Tibial artery (tissue), 4 donors: ENCODE data around the gene EPB41L4B.

ENCODE experiments used
- DNase-seq, 2 donors: peaks; one replicate each; pipeline ENCODE4 v3.0.0-alpha.2; 2019
- H3K27ac ChIP-seq, 2 donors: fragments of 200-600 bp; sonication (generic) in 1 of 2; 1 replicate in 1 of 2; 2 replicates in 1 of 2; pipeline ENCODE4 v1.5.1; 2018 to 2019; ENCODE audit warnings: mild to moderate bottlenecking in 1 of 2
- H3K27me3 ChIP-seq, 2 donors: fragments of 200-600 bp; sonication (generic) in 1 of 2; one replicate each; pipeline versions ENCODE4 v1.5.1 to v1.6.0; 2016 to 2019
- H3K36me3 ChIP-seq, 3 donors: fragments of 200-600 bp; sonication (generic) in 2 of 3; one replicate each; pipeline ENCODE4 v1.5.1; 2016 to 2019; ENCODE audit warnings: mild to moderate bottlenecking in 2 of 3
- H3K4me1 ChIP-seq, 4 donors: fragments of 200-600 bp; sonication (generic) in 2 of 4; 1 replicate in 3 of 4; 2 replicates in 1 of 4; pipeline ENCODE4 v1.5.1; 2016 to 2019
- H3K4me3 ChIP-seq, 2 donors: fragments of 200-600 bp; sonication (generic) in 1 of 2; 1 replicate in 1 of 2; 2 replicates in 1 of 2; pipeline ENCODE4 v1.5.1; 2018 to 2019; ENCODE audit warnings: mild to moderate bottlenecking in 2 of 2
- H3K9me3 ChIP-seq, 3 donors: fragments of 200-600 bp; sonication (generic) in 1 of 3; one replicate each; pipeline ENCODE4 v1.5.1; 2016 to 2019
- CTCF ChIP-seq, 2 experiments: fragments of 200-600 bp in 1 of 2; fragments of 450-650 bp in 1 of 2; IDR thresholded peaks; one replicate each; pipeline ENCODE4 v1.5.1; 2017 to 2019; ENCODE audit warnings: antibody characterized with exemption in 2 of 2, mild to moderate bottlenecking in 1 of 2, moderate library complexity in 1 of 2
- intact Hi-C: fragments of 100-400 bp; cut with DNase I; formaldehyde crosslinking; loops from one replicate; pipeline ENCODE4 v1.15.0; 2023; ENCODE audit warnings: low total_unique reads

EPB41L4B gene

GRCh38 chr9:109278216-109278615, 42.6 kb downstream of the EPB41L4B start:
- H3K27ac ChIP-seq: no peak overlapping the region
- no peak overlapping the region for H3K4me3 ChIP-seq
- no peaks in the 10 kb centered on the region for H3K4me1 ChIP-seq
- intact Hi-C loops: loop anchor here (10.0 kb wide), 1 partner anchor 1503 kb away; no protein-coding TSS in a partner anchor
- no peak for DNase-seq
- no peaks in the 10 kb centered on the region for H3K9me3 ChIP-seq
- no peak for TF ChIP-seq CTCF (IDR thresholded peaks at IDR 0.05)
- H3K27me3 ChIP-seq: peaks cover 0 to 5% of the 10 kb centered on the region in 2 donors
- no peaks in the 10 kb centered on the region for H3K36me3 ChIP-seq

GRCh38 chr9:109277451-109277850, 43.4 kb downstream of the EPB41L4B start:
- Histone ChIP-seq H3K27ac (no peak overlapping the region), H3K9me3 (no peaks in the 10 kb centered on the region), H3K36me3 (no peaks in the 10 kb centered on the region), H3K27me3 (peaks cover 0 to 5% of the 10 kb centered on the region in 2 donors), H3K4me1 (no peaks in the 10 kb centered on the region), H3K4me3 (no peak overlapping the region)
- no peak for DNase-seq
- intact Hi-C loops: loop anchor here (10.0 kb wide), 1 partner anchor 1503 kb away; no protein-coding TSS in a partner anchor
- no peak for TF ChIP-seq CTCF (IDR thresholded peaks at IDR 0.05)

GRCh38 chr9:109276469-109277440, 44.1 kb downstream of the EPB41L4B start:
- no peaks in the 10 kb centered on the region for H3K4me1 ChIP-seq
- H3K36me3 ChIP-seq: no peaks in the 10 kb centered on the region
- intact Hi-C loops: loop anchor here (10.0 kb wide), 1 partner anchor 1502 kb away; no protein-coding TSS in a partner anchor
- H3K4me3 ChIP-seq: no peak overlapping the region
- H3K27ac ChIP-seq: no peak overlapping the region
- H3K9me3 ChIP-seq: no peaks in the 10 kb centered on the region
- DNase-seq: no peak
- no peak for TF ChIP-seq CTCF (IDR thresholded peaks at IDR 0.05)
- H3K27me3 ChIP-seq: peaks cover 0 to 5% of the 10 kb centered on the region in 2 donors

GRCh38 chr9:109274884-109275730, 45.8 kb downstream of the EPB41L4B start:
- H3K4me1 ChIP-seq: no peaks in the 10 kb centered on the region
- H3K9me3 ChIP-seq: no peaks in the 10 kb centered on the region
- H3K27me3 ChIP-seq: peaks cover 0 to 5% of the 10 kb centered on the region in 2 donors
- TF ChIP-seq CTCF (IDR thresholded peaks at IDR 0.05): no peak
- no peaks in the 10 kb centered on the region for H3K36me3 ChIP-seq
- intact Hi-C loops: loop anchor here (10.0 kb wide), 1 partner anchor 1500 kb away; no protein-coding TSS in a partner anchor
- H3K27ac ChIP-seq: no peak overlapping the region
- DNase-seq: no peak
- no peak overlapping the region for H3K4me3 ChIP-seq

GRCh38 chr9:109273869-109274268, 47.0 kb downstream of the EPB41L4B start:
- H3K4me3 ChIP-seq: no peak overlapping the region
- no peaks in the 10 kb centered on the region for H3K36me3 ChIP-seq
- no peak for DNase-seq
- TF ChIP-seq CTCF (IDR thresholded peaks at IDR 0.05): no peak
- intact Hi-C loops: loop anchor here (10.0 kb wide), 1 partner anchor 1499 kb away; no protein-coding TSS in a partner anchor
- no peaks in the 10 kb centered on the region for H3K9me3 ChIP-seq
- H3K27me3 ChIP-seq: peaks cover 0 to 5% of the 10 kb centered on the region in 2 donors
- H3K27ac ChIP-seq: no peak overlapping the region
- no peaks in the 10 kb centered on the region for H3K4me1 ChIP-seq
